ENCODE measurements around the gene GRM5.

The GRM5 gene

DNA sequence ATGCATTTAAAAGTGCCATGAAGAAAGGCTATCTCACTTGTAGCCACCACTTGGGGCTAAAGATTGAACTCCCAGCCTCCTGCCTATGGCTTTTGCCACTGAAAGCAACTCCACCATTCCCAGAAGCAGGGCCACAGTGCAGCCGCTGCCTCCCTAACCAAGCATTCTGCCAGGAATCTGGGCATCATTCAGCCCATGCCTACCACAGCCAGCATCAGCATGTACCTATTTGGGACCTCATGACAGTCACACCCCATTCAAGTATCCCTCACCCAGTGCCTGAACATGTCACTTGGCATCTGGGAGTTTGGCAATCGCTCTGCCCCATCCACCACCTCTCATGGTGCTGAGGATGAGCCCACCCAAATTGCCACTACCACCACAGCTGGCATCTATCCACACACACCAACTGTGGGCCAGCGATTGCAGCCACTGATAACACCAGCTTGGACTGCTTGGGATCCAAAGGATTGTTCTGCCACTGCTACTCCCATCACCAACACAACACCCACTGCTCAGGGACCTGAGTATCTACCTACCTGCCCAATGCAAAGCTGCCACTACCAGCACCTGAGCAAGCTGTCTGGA is 234.4 kb downstream of the GRM5 start:
- DNase-seq, result no peak

DNA sequence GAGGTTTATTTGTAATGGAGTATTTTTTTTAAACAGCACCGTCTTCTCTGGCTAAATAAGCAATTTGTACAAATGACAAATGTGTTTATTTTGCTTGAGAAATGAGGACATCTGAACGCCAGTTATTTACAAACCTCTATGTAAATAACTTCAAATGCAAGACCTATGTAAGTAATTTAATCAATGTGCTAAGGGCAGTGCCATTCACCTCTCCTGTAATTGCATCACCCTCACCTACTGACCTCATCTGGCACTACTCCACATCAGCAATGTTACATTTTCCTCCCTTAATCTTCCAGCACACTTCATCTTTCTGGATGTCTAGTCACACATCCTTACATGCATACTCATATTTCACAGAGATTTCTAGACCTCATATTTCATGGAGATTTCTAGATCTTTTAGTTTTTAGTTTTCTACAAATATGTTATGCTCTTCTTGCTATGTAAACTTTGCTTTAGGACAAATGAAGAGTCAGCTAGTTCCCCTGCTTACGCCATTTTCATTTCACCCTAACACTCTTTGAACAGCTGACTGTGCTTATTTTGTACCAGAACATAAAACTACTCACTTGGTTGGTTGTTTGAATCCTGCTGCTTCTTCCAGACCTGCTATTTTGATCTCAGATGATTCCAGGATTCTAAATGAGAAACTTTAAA is 238.6 kb downstream of the GRM5 start:
- DNase-seq, result no peak

DNA sequence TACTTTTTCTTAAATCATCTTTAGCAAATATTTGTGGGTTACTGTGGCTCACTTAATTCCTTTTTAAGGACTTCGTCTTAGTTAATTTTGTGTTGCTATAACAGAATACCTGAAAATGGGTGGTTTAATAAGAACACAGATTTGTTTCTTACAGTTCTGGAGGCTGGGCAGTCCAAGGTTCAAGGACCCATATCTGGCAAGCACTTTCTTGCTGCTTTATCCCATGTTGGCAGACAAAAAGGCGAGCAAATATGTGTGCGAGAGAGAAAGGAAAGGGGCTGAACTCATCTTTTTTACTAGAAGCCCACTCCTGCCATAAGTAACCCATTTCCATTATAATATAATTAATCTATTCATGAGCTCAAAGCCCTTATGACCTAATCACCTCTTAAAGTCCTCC is 246.2 kb downstream of the GRM5 start:
- no peak for DNase-seq

DNA sequence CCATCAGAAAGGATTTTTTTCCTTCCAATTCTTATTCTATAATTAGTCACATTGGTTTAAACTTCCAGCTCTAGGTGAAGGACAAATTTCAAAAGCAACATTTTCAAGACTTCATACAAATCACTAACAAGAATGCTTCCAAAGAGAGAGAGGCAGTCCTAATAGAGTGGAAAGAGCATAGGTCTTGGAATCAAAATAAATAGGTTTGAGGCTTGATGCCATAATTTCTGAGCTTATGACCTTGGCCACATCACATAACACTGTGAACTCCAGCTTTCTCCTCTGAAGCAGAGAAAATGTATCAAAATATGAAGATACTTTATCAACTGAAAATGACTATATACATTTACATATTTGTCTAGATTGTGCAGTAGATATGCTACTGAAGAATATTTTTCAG is 246.8 kb downstream of the GRM5 start:
- no peak for DNase-seq

- no peak for DNase-seq
These were observed 250.3 kb downstream of the GRM5 start for GRCh38 chr11:88815505-88815904.

- DNase-seq, result no peak
These were observed 251.7 kb downstream of the GRM5 start for GRCh38 chr11:88814076-88814475.

DNA sequence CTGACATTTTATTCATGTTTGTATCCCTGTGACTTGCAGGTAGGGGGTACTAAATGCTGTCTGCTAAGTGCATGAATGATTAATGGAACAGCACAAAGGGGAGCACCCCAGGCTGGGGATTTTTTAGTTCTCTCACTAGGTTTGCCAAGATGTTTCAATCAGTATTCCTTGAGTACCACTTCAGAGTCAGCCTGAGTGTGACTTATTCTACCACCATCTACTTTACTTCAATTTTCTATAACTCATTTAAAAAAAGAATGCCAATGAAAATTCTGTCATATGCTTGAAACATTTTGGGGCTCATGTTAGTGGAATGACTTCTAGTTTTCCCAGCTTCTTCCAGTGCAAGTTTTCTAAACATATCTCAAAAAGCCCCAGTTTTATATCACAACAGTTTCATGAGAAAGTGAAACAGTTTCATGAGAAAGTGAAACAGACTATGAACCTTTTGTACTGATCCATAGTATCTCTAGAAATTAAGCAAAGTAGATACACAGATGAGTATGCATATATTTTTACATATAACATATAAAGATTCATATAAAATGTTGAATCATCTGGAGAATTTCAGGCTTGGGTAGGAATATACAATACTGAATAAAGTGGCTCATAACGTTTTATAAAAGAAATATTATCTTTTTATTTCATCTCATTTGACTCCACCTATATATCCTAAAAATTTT is 252.4 kb downstream of the GRM5 start:
- no peak for DNase-seq

- DNase-seq, result no peak
These were observed 255.2 kb downstream of the GRM5 start for GRCh38 chr11:88810420-88811097.

DNA sequence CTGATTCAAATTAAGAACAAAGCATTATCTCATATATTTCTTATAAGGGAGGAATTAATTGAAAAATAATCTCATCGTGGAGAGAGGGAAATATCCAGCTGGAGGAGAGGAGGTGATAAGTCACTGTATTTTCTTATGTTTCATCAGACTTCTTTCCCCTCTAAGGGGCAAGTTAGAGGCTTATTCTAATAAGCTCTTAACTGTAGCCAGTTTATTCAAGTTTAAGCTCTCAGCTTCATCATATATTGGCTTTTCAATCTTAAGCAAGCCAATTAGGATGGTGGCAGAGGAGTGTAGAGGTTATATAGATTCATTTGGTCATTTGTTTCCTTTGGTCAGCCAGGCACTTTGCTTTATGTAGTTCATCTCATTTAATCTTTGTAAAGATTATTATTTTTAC is 256.7 kb downstream of the GRM5 start:
- DNase-seq, result no peak

DNA sequence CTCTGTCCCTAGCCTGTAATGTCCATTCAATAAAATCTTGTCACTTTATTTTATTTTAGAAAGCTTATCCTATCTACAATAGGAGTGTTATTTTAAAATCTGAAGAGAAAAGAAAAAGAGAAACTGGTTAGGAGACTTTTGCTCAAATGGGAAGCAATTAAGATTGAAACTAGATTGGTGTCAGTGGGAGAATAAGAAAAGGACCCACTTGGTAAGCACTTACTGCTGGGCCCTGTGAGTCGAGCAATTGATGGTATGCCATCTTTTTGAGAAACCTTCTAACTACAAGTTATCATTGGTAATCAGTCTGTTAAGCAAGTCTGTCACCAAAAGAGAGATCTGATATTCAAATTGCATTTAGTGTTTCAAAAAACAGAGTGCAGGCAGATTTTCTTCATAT is 258.4 kb downstream of the GRM5 start:
- DNase-seq, result no peak

- DNase-seq, result no peak
These were observed 259.4 kb downstream of the GRM5 start for GRCh38 chr11:88806410-88806809.

GRCh38 chr11:88801484-88802123 is 264.2 kb downstream of the GRM5 start:
- DNase-seq, result no peak

- no peak for DNase-seq
These were observed 265.8 kb downstream of the GRM5 start for GRCh38 chr11:88799771-88800500.

GRCh38 chr11:88790182-88790581 is 275.6 kb downstream of the GRM5 start:
- no peak for DNase-seq

GRCh38 chr11:88779577-88779976 is 286.2 kb downstream of the GRM5 start:
- no peak for DNase-seq

DNA sequence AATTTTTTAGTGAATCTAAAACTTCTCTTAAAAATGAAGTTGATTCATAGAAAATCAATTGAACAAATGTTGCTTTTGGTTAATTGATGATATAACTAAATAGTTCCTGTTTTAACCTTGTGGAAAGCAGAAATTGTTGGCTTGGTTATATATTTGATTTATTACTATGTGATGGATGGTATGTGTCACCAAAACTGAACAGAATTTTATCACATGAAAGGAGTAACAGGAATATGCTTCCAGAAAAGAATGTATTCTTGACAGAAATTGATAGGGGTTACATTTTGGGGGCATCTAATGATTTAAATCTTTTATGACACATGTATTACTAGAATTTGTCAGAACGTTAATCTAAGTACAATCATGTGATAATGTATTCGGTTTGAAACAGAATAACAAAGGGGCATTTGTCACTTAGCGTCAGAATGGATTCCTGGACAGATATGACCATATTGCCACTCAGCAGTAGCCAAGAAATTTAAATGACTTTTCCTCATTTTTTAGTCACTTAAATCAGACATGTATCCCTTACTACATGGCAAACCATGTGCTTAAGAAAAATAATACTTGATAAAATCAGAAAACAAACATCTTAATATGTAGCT is 295.2 kb downstream of the GRM5 start:
- DNase-seq, result no peak

DNA sequence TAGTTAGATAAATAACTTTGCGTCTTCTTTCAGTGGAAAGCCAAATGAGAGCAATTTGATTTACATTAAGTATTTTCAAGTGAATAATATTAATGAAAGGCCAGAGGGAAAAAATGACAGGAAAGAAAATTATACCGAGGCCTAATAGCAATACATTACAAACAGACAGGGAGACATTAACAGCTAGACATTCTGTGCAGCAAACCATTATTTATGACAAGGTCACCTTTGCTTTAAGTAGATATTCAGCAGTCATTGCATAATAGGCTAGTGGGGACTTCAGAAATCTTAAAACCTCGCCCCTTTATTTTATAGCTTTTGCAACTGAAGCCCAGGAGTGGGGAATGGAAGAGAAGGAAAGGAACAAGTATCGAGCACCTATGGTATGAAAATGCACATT is 321.6 kb downstream of the GRM5 start:
- no peak for DNase-seq

- no peak for DNase-seq
These were observed 326.3 kb downstream of the GRM5 start for GRCh38 chr11:88739524-88739923.

GRCh38 chr11:88709567-88709966 is 356.2 kb downstream of the GRM5 start:
- DNase-seq, result no peak

DNA sequence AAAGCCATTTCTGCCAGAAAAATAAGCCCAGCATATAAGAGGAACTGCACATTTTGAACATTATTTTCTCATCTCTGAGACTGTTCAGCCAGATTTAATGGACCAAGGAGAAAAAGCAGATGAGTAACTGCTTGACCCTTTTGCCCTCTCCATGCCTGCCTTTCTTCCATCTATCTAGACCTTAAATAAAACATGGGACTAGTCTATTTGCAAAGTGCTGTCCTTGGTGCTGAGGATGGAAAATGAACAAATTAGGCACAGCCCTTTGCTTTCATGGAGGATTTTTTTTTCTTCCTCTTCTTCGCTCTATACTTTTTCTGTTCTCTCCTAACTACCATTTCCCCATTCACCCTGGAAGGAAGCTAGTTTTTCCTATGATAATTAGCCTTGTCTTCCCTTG is 361.3 kb downstream of the GRM5 start:
- DNase-seq, result no peak

- no peak for DNase-seq
These were observed 364.0 kb downstream of the GRM5 start for GRCh38 chr11:88701816-88702215.

GRCh38 chr11:88697139-88697538 is 368.6 kb downstream of the GRM5 start:
- DNase-seq, result no peak
